ENCODE data around the gene MS4A4A.

Gene MS4A4A

DNA sequence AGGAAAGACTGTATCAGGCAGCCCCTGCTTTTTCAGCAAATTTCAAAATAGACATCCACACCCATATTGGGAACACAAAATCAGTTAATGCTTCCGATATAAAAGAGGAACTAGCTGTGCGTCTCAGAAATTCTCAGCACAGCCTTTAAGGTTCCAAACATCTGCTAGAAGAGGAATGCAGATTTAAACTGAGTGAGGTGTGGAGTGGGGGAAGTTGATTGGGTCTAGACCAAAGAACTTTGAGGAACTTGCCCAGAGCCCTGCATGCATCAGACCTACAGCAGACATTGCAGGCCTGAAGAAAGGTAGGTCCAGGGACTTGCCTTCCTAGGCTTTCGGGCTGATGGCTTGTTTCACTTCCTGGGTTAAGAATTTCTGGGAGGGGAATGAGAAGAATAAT lies at the start of gene MS4A4A:
Gene MS4A4A (plus strand): TSS at position 255 of the 400 bp plus-strand sequence. CDS start 10 bp downstream, at position 265.
- TF ChIP-seq, protein P1, sequence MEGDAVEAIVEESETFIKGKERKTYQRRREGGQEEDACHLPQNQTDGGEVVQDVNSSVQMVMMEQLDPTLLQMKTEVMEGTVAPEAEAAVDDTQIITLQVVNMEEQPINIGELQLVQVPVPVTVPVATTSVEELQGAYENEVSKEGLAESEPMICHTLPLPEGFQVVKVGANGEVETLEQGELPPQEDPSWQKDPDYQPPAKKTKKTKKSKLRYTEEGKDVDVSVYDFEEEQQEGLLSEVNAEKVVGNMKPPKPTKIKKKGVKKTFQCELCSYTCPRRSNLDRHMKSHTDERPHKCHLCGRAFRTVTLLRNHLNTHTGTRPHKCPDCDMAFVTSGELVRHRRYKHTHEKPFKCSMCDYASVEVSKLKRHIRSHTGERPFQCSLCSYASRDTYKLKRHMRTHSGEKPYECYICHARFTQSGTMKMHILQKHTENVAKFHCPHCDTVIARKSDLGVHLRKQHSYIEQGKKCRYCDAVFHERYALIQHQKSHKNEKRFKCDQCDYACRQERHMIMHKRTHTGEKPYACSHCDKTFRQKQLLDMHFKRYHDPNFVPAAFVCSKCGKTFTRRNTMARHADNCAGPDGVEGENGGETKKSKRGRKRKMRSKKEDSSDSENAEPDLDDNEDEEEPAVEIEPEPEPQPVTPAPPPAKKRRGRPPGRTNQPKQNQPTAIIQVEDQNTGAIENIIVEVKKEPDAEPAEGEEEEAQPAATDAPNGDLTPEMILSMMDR (IDR thresholded peaks at IDR 0.05; ENCODE audit: low read depth, low read length, missing control alignments), result no peak
- Histone ChIP-seq H3K36me3 (replicated peaks) (no peaks in the 10 kb centered on the region), H3K27ac (no peak within 1 kb of the TSS), H3K4me3 (ENCODE audit: low read depth, low read length) (no peak within 1 kb of the TSS), H3K27me3 (replicated peaks) (no peaks in the 10 kb centered on the region)
- DNase-seq, result no peak
- in situ Hi-C loops (cut with HindIII; ENCODE audit: low pct_ligation_motif_present, low sequenced_read_pairs), result no loop called here

DNA sequence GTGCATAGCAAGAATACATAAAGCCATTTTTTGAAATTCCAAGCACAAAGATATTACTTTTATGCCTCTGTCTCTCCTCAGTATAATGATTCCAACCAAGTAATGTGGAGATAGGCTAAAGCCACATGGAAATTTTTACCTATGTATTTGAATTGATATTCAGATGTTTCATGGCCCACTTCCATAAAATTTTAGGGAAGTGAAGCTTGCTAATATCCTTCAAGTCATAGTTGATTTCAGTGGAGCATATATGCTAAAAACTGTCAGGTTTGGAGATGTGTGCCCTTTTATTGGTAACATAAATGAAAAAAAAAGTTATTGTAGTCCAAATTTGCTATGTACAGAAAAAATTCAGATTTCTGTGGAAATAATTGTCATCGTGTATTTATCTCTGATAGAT lies 49.8 kb upstream of the MS4A4A start:
- DNase-seq, result no peak
- in situ Hi-C loops (cut with HindIII; ENCODE audit: low pct_ligation_motif_present, low sequenced_read_pairs), result no loop called here
- Histone ChIP-seq H3K4me3 (ENCODE audit: low read depth, low read length) (no peak overlapping the region), H3K36me3 (replicated peaks) (no peaks in the 10 kb centered on the region), H3K27ac (no peak overlapping the region), H3K27me3 (replicated peaks) (no peaks in the 10 kb centered on the region)
- TF ChIP-seq, protein P1 (IDR thresholded peaks at IDR 0.05; ENCODE audit: low read depth, low read length, missing control alignments), result no peak

DNA sequence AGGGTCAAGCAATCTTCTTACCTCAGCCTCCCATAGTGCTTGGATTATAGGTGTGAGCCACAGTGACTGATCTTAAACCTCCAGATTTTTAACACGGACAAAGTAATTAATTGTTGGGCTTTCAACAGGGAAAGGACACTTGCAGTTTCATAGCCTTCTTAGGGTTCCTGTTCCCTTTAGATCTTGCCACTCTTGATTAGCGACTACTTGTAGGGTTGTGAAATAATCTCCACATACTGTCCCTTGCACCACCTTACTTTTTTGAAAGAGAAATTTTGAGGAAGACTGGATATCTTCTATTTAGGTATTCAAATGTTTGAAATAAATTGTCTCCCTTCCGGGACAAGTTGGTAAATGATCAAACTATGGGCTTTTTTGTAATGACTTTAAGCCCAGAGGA lies 45.1 kb upstream of the MS4A4A start:
- Histone ChIP-seq H3K27ac (no peak overlapping the region), H3K36me3 (replicated peaks) (no peaks in the 10 kb centered on the region), H3K4me3 (ENCODE audit: low read depth, low read length) (no peak overlapping the region), H3K27me3 (replicated peaks) (no peaks in the 10 kb centered on the region)
- DNase-seq, result no peak
- TF ChIP-seq, protein P1 (IDR thresholded peaks at IDR 0.05; ENCODE audit: low read depth, low read length, missing control alignments), result no peak
- in situ Hi-C loops (cut with HindIII; ENCODE audit: low pct_ligation_motif_present, low sequenced_read_pairs), result no loop called here

DNA sequence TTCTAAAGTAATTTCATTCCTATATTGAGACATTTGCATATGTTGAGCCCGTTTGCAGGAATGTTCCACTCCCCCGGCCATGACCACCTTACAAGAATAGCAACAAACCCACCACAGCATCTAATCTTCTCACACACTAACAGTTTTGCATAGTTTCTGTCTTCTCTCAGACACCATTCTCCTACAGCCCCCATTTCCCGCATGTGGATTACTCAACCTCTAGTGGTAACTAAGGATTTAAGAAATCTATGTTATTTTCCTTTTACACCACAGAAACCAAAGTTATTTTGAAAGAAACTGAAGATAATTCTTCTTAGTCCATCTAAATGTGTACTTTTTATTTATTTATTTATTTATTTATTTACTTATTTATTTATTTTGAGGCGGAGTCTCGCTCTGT lies 39.8 kb upstream of the MS4A4A start:
- TF ChIP-seq, protein P1 (IDR thresholded peaks at IDR 0.05; ENCODE audit: low read depth, low read length, missing control alignments), result no peak
- Histone ChIP-seq H3K36me3 (replicated peaks) (no peaks in the 10 kb centered on the region), H3K27me3 (replicated peaks) (no peaks in the 10 kb centered on the region), H3K4me3 (ENCODE audit: low read depth, low read length) (no peak overlapping the region), H3K27ac (no peak overlapping the region)
- no peak for DNase-seq
- in situ Hi-C loops (cut with HindIII; ENCODE audit: low pct_ligation_motif_present, low sequenced_read_pairs), result no loop called here

DNA sequence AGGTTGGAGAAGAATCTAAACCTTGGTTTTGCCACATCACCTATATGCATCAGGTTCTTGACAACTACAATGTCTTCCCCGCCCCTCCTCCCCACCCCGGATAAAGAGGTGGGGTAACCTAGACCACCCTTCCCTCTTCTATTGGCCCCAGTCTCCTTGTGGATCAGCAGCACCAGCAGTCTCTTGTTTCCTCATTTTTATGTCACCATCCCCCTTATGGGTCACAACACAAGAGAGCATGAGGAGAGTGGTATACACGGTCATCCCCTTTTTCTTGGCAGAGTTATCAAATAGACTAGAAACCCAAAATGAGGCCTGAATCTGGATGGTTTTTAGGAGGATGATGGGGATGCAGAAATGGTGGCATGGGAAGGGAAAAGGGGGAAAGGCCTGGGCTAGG lies 38.7 kb upstream of the MS4A4A start:
- Histone ChIP-seq H3K27ac (no peak overlapping the region), H3K4me3 (ENCODE audit: low read depth, low read length) (no peak overlapping the region), H3K36me3 (replicated peaks) (no peaks in the 10 kb centered on the region), H3K27me3 (replicated peaks) (no peaks in the 10 kb centered on the region)
- in situ Hi-C loops (cut with HindIII; ENCODE audit: low pct_ligation_motif_present, low sequenced_read_pairs), result no loop called here
- no peak for DNase-seq
- TF ChIP-seq, protein P1 (IDR thresholded peaks at IDR 0.05; ENCODE audit: low read depth, low read length, missing control alignments), result no peak

DNA sequence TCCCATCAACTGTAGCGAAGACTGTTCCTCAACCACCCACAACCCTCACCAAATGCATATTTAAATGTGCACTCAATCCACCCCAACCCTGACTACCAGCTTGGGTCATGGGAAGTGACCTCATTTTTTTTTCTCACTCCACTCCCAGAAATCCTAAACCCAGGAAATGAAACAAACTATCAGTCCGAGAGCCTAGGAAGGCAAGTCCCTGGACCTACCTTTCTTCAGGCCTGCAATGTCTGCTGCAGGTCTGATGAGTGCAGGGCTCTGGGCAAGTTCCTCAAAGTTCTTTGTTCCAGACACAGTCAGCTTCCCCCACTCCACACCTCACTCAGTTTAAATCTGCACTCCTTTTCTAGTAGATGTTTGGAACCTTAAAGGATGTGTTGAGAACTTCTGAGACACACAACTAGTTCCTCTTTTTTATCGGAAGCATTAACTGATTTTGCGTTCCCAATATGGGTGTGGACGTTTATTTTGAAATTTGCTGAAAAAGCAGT lies 37.7 kb upstream of the MS4A4A start, which contains the start of gene MS4A4E:
Gene MS4A4E (minus strand): TSS at position 398 of the 500 bp plus-strand sequence. CDS start 13,082 bp downstream, outside the sequence.
- H3K36me3 ChIP-seq (replicated peaks), result no peaks in the 10 kb centered on the region
- in situ Hi-C loops (cut with HindIII; ENCODE audit: low pct_ligation_motif_present, low sequenced_read_pairs), result no loop called here
- DNase-seq, result no peak
- no peak within 1 kb of the TSS for H3K27ac ChIP-seq
- TF ChIP-seq, protein P1 (IDR thresholded peaks at IDR 0.05; ENCODE audit: low read depth, low read length, missing control alignments), result no peak
- no peaks in the 10 kb centered on the region for H3K27me3 ChIP-seq (replicated peaks)
- no peak within 1 kb of the TSS for H3K4me3 ChIP-seq (ENCODE audit: low read depth, low read length)
